NCI-H128 (cell line): Measurements from ENCODE around the gene KCNQ1.

Experiments
- DNase-seq: peaks from one replicate; lab custom pipeline; 2025; ENCODE audit not compliant: unreplicated experiment; lab: John Stamatoyannopoulos, UW

KCNQ1 gene

GRCh38 chr11:2770761-2771301 lies 326.0 kb downstream of the KCNQ1 start:
- no peak for DNase-seq

- DNase-seq: no peak
These were observed 327.1 kb downstream of the KCNQ1 start for GRCh38 chr11:2771758-2772466.

- no peak for DNase-seq
These were observed 327.8 kb downstream of the KCNQ1 start for GRCh38 chr11:2772544-2773031.

- no peak for DNase-seq
These were observed 329.6 kb downstream of the KCNQ1 start for GRCh38 chr11:2774173-2775082.

GRCh38 chr11:2775083-2775625 lies 330.3 kb downstream of the KCNQ1 start:
- no peak for DNase-seq

GRCh38 chr11:2775626-2776350 lies 331.0 kb downstream of the KCNQ1 start:
- DNase-seq: no peak

GRCh38 chr11:2776351-2777061 lies 331.7 kb downstream of the KCNQ1 start:
- DNase-seq: no peak

GRCh38 chr11:2777386-2777785 lies 332.6 kb downstream of the KCNQ1 start:
- no peak for DNase-seq

- DNase-seq: no peak
These were observed 333.2 kb downstream of the KCNQ1 start for GRCh38 chr11:2777871-2778629.

- DNase-seq: no peak
These were observed 334.1 kb downstream of the KCNQ1 start for GRCh38 chr11:2778630-2779498.

- DNase-seq: no peak
These were observed 334.7 kb downstream of the KCNQ1 start for GRCh38 chr11:2779499-2779980.

GRCh38 chr11:2779981-2780849 lies 335.4 kb downstream of the KCNQ1 start:
- DNase-seq: no peak

GRCh38 chr11:2780850-2781407 lies 336.1 kb downstream of the KCNQ1 start:
- DNase-seq: no peak

GRCh38 chr11:2781408-2782274 lies 336.8 kb downstream of the KCNQ1 start:
- DNase-seq: no peak

- DNase-seq: no peak
These were observed 338.0 kb downstream of the KCNQ1 start for GRCh38 chr11:2782769-2783168.

- DNase-seq: no peak
These were observed 338.8 kb downstream of the KCNQ1 start for GRCh38 chr11:2783536-2784082.
